Stomach smooth muscle (tissue), 2 donors: ENCODE data around the gene GOPC.

Source experiments
- H3K27ac ChIP-seq: one replicate; pipeline ENCODE4 v1.7.0; 2013; ENCODE audit warnings: mild to moderate bottlenecking, low read length, inconsistent platforms
- H3K27me3 ChIP-seq, 2 donors: one replicate each; pipeline ENCODE4 v1.7.0; 2013; ENCODE audit warnings: low read length in 2 of 2; ENCODE audit not compliant: insufficient read depth in 2 of 2, control insufficient read depth in 1 of 2
- H3K36me3 ChIP-seq, 2 donors: one replicate each; pipeline ENCODE4 v1.7.0; 2013; ENCODE audit warnings: low read length in 2 of 2; ENCODE audit not compliant: control insufficient read depth in 2 of 2, insufficient read depth in 2 of 2
- H3K4me1 ChIP-seq: one replicate; pipeline ENCODE4 v1.7.0; 2013; ENCODE audit warnings: low read length; ENCODE audit not compliant: control insufficient read depth, insufficient read depth
- H3K4me3 ChIP-seq, 2 donors: one replicate each; pipeline ENCODE4 v1.7.0; 2013; ENCODE audit warnings: low read length in 2 of 2
- H3K9ac ChIP-seq, 2 donors: one replicate each; pipeline ENCODE4 v1.7.0; 2013; ENCODE audit warnings: low read length in 2 of 2, mild to moderate bottlenecking in 1 of 2
- H3K9me3 ChIP-seq, 2 donors: one replicate each; pipeline ENCODE4 v1.7.0; 2013; ENCODE audit warnings: low read length in 2 of 2; ENCODE audit not compliant: control insufficient read depth in 2 of 2
- donor health status: healthy.
- donor health status: Pancreatic carcinoma.

The GOPC gene

DNA sequence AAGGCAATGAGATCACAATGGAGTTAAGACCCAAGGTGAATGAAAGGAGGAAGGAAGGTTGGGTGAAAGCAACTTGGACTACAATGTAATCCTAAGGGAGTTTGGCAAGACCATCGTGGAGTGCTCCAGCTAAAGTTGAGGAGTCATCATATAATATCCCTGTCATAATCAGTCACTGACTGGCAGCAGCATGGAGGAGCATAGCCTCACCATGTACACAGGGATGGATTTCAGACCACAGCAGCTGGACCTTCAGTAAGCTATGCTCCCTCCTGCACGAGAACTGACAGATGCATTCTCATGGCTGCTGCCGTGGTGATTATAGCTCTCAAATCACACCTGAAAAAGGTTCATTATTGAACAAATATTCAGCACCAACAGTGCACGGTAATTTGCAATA, 43.0 kb downstream of the GOPC start:
- Histone ChIP-seq H3K27ac (no peak overlapping the region), H3K4me1 (no peaks in the 10 kb centered on the region), H3K36me3 (peaks cover 6 to 13% of the 10 kb centered on the region in 2 donors), H3K9me3 (no peaks in the 10 kb centered on the region), H3K27me3 (no peaks in the 10 kb centered on the region), H3K4me3 (no peak overlapping the region), H3K9ac (no peak overlapping the region)

GRCh38 chr6:117558818-117559217, 43.5 kb downstream of the GOPC start:
- Histone ChIP-seq H3K27me3 (no peaks in the 10 kb centered on the region), H3K36me3 (peaks cover 6 to 13% of the 10 kb centered on the region in 2 donors), H3K27ac (no peak overlapping the region)

DNA sequence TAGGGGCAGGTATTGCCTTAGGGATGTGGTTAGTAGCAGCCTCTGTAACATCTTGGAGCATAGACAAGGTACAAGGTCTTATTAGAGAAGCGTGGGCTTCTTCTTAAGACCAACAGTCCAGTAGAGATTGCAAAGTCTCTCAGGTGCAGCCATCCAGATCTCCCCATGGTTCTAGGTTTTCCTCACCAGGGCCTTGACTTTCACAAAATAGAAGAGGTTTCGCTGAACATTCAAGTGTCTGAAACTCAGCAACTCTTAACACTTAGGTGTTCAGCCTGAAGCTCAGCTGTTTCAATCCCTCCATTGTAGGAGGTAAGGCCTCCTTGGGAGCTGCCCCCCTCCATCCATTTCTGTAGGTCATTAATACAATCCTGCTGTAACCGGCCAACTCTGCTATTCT, 44.4 kb downstream of the GOPC start:
- Histone ChIP-seq H3K4me1 (no peaks in the 10 kb centered on the region), H3K27ac (no peak overlapping the region), H3K9me3 (no peaks in the 10 kb centered on the region), H3K27me3 (no peaks in the 10 kb centered on the region), H3K36me3 (peaks cover 3 to 12% of the 10 kb centered on the region in 2 donors), H3K4me3 (no peak overlapping the region), H3K9ac (no peak overlapping the region)

More at GRCh38 chr6:117558818-117559217, 43.5 kb downstream of the GOPC start:
- Histone ChIP-seq H3K4me1 (no peaks in the 10 kb centered on the region), H3K4me3 (no peak overlapping the region), H3K9ac (no peak overlapping the region), H3K9me3 (no peaks in the 10 kb centered on the region)

DNA sequence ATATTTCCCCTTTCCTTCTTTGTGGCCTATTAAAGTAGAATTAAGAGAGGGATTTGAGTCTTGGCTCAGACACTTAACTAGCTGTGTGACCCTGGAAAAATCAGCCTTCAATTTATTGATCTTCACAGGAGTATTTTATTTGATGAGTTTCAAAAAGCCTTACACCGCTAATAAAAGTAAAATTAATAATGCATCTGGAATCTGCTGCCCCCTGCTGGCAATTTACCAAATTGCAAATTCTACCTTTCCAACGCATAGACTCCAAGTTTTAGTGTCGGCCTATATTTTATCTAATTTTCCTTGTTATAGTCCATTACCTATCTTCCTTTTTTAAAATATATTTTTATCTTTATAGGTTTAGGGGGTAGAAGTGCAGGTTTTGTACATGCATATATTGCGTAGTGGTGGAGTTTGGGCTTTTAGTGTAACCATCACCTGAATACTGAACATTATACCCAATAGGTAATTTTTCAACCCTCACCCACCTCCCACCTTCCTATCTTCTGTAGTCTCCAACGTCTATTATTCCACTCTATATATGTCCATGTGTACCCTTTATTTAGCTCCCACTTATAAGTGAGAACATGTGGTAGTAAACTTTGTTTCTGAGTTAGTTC, 46.3 kb downstream of the GOPC start:
- H3K4me3 ChIP-seq = no peak overlapping the region
- no peak overlapping the region for H3K9ac ChIP-seq

GRCh38 chr6:117555262-117555849, 47.0 kb downstream of the GOPC start:
- no peak overlapping the region for H3K9ac ChIP-seq
- H3K4me1 ChIP-seq = no peaks in the 10 kb centered on the region
- H3K4me3 ChIP-seq = no peak overlapping the region
- no peaks in the 10 kb centered on the region for H3K27me3 ChIP-seq
- H3K36me3 ChIP-seq = peaks cover 0 to under 1% of the 10 kb centered on the region in 2 donors
- H3K9me3 ChIP-seq = no peaks in the 10 kb centered on the region
- no peak overlapping the region for H3K27ac ChIP-seq

More for the DNA sequence above, 46.3 kb downstream of the GOPC start:
- H3K9me3 ChIP-seq = no peaks in the 10 kb centered on the region
- H3K36me3 ChIP-seq = peaks cover 0 to 6% of the 10 kb centered on the region in 2 donors
- no peaks in the 10 kb centered on the region for H3K27me3 ChIP-seq
- H3K4me1 ChIP-seq = no peaks in the 10 kb centered on the region
- no peak overlapping the region for H3K27ac ChIP-seq

- Histone ChIP-seq H3K27me3 (no peaks in the 10 kb centered on the region), H3K36me3 (no peaks in the 10 kb centered on the region), H3K4me3 (no peak overlapping the region), H3K9ac (no peak overlapping the region), H3K4me1 (peaks cover 4% of the 10 kb centered on the region), H3K9me3 (no peaks in the 10 kb centered on the region), H3K27ac (no peak overlapping the region)
Observed at GRCh38 chr6:117553142-117553541, 49.2 kb downstream of the GOPC start.

GRCh38 chr6:117552618-117553017, 49.7 kb downstream of the GOPC start:
- Histone ChIP-seq H3K9ac (no peak overlapping the region), H3K36me3 (no peaks in the 10 kb centered on the region), H3K4me1 (peaks cover 9% of the 10 kb centered on the region), H3K4me3 (no peak overlapping the region), H3K9me3 (no peaks in the 10 kb centered on the region), H3K27me3 (no peaks in the 10 kb centered on the region), H3K27ac (no peak overlapping the region)

DNA sequence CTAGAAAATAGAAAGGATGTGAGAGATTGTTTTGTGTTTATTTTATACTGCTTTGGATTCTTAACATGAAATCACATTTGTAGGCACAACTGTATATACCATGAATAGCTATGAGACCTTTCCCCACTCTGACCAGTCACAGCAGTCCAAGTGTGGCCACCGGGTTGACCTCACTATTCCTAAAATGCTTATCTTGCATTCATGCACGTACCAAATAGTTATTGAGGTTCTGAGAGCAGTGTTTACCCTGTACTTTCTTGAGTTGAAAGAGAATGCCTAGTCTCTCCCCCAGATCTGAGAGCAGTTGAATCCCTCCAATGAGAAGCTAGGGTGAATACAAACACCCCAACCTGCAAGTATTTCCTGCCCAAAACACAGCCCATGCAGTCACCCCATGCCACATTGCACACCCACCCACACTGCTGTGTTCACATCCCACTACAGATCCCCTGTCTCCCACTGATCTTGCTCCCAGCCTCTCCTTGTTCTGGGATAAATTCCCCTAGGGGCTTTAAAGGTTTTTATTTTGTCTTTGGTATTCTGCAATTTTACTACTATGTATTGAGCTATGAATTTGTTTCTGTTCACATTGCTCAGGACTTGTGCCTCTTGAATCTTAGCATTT, 51.6 kb downstream of the GOPC start:
- H3K9ac ChIP-seq = no peak overlapping the region
- no peak overlapping the region for H3K4me3 ChIP-seq
- H3K36me3 ChIP-seq = no peaks in the 10 kb centered on the region
- no peak overlapping the region for H3K27ac ChIP-seq
- no peaks in the 10 kb centered on the region for H3K27me3 ChIP-seq
- peaks cover 12% of the 10 kb centered on the region for H3K4me1 ChIP-seq
- H3K9me3 ChIP-seq = no peaks in the 10 kb centered on the region

DNA sequence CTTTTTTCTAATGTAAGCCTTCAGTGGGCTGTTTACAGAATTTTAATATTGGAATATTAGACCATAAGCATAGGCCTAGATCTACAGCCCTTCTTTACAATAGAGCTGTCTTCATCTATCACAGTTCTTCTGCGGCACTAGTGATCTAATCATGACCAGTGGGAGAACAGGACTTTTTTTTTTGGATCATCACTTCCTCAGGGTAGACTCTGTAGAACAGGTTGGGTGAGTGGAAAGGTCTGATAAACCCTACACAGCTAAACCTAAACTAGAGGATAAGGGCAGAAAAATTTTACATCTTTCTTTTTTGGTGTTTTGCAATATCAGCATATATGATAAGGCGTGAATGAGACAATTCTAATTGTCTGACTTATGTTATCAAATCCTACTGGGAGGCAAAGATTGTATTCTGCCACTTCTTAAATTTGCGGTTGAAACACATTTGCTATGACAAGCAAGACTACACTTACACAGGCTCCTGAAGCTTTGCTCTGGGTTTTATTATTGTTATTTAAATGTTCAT, 52.2 kb downstream of the GOPC start:
- peaks cover 0 to under 1% of the 10 kb centered on the region in 2 donors for H3K36me3 ChIP-seq
- H3K4me1 ChIP-seq = peaks cover 12% of the 10 kb centered on the region
- no peaks in the 10 kb centered on the region for H3K27me3 ChIP-seq
- no peak overlapping the region for H3K27ac ChIP-seq
- H3K9me3 ChIP-seq = no peaks in the 10 kb centered on the region
- no peak overlapping the region for H3K9ac ChIP-seq
- H3K4me3 ChIP-seq = no peak overlapping the region

GRCh38 chr6:117549611-117550010, 52.7 kb downstream of the GOPC start:
- Histone ChIP-seq H3K36me3 (peaks cover 0 to 3% of the 10 kb centered on the region in 2 donors), H3K9me3 (no peaks in the 10 kb centered on the region), H3K27ac (no peak overlapping the region), H3K4me1 (peaks cover 12% of the 10 kb centered on the region), H3K9ac (no peak overlapping the region), H3K4me3 (no peak overlapping the region), H3K27me3 (no peaks in the 10 kb centered on the region)
